GF-D8 (cell line): ENCODE results near the gene VAMP5.

Experiments
- DNase-seq: peaks from one replicate; lab custom pipeline; 2025; lab: John Stamatoyannopoulos, UW

Gene VAMP5

GRCh38 chr2:85635636-85636035 is 51.4 kb downstream of the VAMP5 start:
- DNase-seq: no peak

DNA sequence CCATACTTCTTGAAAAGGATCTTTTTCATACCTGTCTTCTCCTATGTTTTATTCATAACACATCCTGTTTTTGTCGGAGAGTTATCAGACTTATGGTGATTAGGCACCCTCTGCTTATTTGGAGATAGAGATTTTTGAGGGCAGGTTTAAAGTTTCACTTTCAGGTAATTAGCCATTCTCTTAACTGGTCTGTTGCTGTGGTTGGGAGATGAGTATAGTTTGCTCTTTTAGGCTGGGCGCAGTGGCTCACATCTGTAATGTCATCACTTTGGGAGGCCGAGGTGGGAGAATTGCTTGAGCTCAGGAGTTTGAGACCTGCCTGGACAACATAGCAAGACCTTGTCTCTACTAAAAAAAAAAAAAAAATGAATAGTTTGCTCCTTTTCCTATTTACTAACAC is 58.5 kb downstream of the VAMP5 start:
- no peak for DNase-seq
